ENCODE data around the gene LEMD3. TPM values are rescaled to one million over a fixed set of nuclear protein-coding genes. Genes with fewer than 3 reads are reported as not detected.
"Not testable (repeated sequence)": the region's sequence is repeated elsewhere in the genome, so short reads cannot be mapped to it uniquely, and the experiment has no call there.

Gene LEMD3
- total RNA-seq, 1 experiment from 2014 or later = 20.7 TPM

DNA sequence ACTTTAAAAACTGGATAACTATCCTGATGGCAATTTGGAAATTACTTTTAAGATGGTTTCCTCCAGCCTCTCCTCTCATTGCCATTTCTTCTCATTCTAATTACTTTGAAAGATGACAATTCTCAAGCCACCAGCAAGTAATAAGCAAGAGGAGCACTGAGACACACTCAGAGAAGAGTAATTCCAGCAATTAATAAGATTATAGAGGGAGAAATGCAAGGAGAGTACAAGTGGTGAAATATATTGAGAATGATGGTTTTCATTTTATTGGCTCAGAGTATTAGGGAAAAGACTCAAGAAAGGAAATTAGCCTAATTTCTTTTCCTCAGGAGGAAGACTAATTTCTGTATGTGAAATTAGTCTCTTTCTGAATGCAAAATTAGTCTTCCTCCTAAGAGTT is 88.6 kb downstream of the LEMD3 start:
- DNase-seq (ENCODE audit: low read depth, low spot score) = no peak
- in situ Hi-C loops (cut with HindIII; ENCODE audit: low pct_unique_long_range_greater_than_20kb, low sequenced_read_pairs) = no loop called here

DNA sequence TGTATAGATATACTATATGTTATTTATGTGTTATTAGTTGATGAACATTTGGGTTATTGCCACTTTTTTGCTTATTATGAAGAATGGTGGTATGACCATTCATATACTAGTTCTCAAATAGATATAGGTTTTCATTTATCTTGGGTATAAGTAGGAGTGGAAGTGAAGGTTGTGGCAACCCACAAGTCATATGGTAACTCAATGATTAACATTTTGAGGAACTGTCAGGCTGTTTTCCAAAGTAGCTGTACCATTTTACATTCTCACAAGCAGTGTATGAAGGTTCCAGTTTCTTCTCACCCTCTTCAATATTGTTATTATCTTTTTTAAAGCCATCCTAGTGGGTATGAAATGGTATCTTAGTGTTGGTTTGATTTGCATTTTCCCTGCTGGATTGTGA is 90.1 kb downstream of the LEMD3 start:
- DNase-seq (ENCODE audit: low read depth, low spot score) = no peak
- in situ Hi-C loops (cut with HindIII; ENCODE audit: low pct_unique_long_range_greater_than_20kb, low sequenced_read_pairs) = no loop called here

DNA sequence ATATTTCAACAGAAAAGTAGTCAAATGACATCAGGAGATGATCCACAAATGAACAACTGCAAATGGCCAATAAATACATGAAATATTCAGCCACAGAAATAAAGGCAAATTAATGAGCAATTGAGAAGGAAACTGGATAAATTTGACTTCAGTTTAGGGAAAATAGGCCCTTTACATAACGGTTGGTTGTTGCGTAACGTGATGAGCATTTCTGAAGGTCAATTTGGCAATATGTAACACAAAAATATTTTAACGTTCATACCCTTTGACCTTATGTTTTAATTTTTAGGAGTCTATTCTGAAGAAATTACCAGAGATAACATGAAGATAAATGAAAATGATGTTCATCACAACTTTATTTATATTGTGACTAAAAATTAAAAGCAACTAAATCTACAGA is 94.4 kb downstream of the LEMD3 start:
- DNase-seq (ENCODE audit: low read depth, low spot score) = no peak
- in situ Hi-C loops (cut with HindIII; ENCODE audit: low pct_unique_long_range_greater_than_20kb, low sequenced_read_pairs) = no loop called here

DNA sequence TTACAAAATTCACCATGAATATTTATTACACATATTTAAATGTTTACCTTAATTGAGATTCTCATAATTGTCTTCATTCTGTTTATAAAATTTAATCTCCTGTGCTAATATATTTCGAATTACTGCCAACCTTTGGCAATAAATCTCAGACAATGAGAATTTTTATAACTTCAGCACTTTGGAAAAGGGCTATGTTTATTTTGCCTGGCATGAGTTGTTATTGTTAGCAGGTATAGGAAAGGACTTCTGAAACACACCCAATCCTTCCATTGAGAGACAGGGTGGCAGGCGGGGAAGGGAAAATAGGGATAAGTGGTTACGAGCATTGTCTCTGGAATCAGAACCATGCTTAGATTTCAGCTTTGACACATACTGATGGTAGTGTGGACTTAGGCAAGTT is 97.0 kb downstream of the LEMD3 start:
- in situ Hi-C loops (cut with HindIII; ENCODE audit: low pct_unique_long_range_greater_than_20kb, low sequenced_read_pairs) = no loop called here
- no peak for DNase-seq (ENCODE audit: low read depth, low spot score)

DNA sequence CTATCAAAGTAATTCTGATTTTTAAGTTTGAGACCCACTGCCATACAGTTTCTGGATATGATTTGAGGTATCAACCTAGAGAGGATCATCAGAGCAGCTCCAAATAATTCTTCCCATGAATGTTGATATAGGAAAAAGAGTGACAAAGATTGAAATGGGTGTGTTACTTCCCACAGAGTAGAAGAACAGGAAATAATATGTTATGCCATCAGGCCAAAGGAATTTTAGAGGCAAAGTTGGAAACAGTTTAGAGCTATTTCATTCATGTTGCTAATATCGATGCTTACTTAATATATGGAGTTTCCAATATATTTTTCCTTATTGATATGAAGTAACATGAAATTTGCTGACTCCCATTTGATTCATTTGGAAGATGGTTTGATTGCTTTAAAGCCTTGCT is 100.2 kb downstream of the LEMD3 start:
- DNase-seq (ENCODE audit: low read depth, low spot score) = no peak
- in situ Hi-C loops (cut with HindIII; ENCODE audit: low pct_unique_long_range_greater_than_20kb, low sequenced_read_pairs) = no loop called here

DNA sequence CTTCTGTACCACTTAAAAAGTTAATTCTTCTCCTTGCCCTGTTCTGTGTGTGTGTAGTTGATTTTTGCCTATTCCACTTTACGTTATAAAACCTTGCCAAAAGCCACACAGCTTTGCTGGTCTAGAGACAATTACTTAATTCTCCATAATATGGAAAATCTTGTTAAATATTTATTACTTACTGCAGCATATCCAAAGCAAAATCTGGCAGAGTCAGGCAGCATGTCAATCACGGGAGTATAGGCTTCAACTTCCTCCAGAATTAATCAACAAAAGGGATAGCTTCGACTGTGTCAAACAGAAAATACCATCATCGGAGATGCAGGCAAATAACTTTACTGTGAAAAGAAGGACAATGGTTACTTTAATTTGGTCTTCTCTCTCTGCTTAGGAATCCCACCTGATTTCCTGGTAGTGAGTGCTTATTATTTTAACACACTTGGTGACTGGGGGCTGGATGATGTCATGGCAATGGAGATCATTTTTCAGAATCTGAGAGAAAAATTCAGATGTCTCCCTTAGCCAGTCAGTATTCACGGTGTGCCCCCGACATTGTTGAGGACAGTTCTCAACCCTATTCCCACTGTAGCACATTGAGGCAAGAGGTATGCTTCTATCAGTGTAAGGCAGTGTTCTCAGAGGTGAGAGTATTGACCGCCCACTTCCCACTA is 105.4 kb downstream of the LEMD3 start:
- DNase-seq (ENCODE audit: low read depth, low spot score) = no peak
- in situ Hi-C loops (cut with HindIII; ENCODE audit: low pct_unique_long_range_greater_than_20kb, low sequenced_read_pairs) = no loop called here

DNA sequence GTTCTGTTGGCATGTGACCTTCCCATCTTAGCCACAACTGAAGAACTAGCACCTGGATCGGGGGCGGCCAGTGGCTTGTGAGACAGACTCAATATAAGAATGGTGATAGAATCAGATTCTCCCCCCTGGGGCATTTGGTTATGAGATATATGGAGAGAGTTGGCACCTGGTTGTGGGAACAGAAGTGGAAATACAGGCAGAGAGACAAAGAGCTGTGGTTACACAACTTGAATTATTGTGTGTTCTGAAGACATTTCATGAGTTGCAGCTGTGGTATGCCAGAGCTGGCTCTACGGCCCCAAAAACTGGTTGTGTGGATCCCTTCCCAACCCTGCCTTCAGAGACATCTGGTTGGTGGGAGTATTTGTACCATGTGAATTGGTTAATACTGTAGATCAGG is 106.2 kb downstream of the LEMD3 start:
- DNase-seq (ENCODE audit: low read depth, low spot score) = no peak
- in situ Hi-C loops (cut with HindIII; ENCODE audit: low pct_unique_long_range_greater_than_20kb, low sequenced_read_pairs) = no loop called here

DNA sequence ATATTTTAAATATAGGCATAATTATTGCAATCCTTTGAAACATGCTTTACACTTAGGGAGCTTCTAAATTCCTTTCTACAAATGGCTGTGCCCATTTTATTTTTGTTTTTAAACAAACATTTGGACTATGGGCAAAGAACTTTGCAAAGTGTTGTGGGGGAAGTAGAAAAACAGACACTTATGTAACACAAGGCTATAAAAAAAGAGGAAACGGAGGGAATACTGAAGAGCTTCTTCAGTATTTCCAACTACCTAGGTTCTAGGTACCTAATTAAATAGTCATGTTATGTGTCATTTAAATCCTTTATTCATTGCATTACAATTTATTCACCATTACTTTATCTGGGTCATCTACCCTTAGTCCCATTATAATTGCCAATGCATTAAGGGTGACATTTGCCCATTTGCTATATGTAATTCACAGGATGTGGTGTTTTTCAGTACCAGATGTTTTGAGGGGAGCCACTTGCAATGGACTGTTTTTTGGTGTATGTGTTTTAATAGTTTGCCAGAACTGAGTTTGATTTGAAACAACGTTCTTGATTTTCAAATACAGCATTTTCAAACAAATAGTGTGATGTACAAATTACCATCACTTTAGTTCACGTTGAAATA is 107.6 kb downstream of the LEMD3 start:
- no peak for DNase-seq (ENCODE audit: low read depth, low spot score)
- in situ Hi-C loops (cut with HindIII; ENCODE audit: low pct_unique_long_range_greater_than_20kb, low sequenced_read_pairs) = no loop called here

DNA sequence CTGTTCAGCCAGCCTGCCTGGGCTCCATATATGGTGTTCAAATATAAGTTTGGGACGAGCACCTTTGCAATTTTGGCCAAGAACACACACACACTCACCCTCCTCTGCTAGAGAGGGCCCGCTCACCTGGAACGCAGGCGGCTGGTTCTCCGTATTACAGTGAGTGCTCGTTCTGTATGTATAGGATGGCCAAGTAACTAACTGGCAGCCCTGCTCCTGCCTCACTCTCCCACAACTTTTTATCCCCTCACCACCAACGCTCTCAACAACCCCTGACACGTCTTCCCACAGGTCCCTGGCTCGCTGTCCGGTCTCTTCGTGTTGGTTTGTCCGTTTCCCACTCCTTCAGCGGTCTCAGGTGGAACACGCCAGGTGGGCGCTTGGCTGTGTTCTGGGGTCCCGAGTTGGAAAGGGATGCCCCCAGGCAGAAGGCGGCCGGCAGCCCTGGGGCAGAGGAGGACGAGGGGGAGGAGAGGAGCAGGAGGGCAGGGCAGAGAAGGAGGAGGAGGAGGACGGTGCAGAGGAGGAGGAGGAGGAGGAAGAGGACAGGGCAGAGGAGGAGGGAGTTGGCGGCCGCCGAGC is 108.7 kb downstream of the LEMD3 start:
- in situ Hi-C loops (cut with HindIII; ENCODE audit: low pct_unique_long_range_greater_than_20kb, low sequenced_read_pairs) = no loop called here
- DNase-seq (ENCODE audit: low read depth, low spot score) = no peak

DNA sequence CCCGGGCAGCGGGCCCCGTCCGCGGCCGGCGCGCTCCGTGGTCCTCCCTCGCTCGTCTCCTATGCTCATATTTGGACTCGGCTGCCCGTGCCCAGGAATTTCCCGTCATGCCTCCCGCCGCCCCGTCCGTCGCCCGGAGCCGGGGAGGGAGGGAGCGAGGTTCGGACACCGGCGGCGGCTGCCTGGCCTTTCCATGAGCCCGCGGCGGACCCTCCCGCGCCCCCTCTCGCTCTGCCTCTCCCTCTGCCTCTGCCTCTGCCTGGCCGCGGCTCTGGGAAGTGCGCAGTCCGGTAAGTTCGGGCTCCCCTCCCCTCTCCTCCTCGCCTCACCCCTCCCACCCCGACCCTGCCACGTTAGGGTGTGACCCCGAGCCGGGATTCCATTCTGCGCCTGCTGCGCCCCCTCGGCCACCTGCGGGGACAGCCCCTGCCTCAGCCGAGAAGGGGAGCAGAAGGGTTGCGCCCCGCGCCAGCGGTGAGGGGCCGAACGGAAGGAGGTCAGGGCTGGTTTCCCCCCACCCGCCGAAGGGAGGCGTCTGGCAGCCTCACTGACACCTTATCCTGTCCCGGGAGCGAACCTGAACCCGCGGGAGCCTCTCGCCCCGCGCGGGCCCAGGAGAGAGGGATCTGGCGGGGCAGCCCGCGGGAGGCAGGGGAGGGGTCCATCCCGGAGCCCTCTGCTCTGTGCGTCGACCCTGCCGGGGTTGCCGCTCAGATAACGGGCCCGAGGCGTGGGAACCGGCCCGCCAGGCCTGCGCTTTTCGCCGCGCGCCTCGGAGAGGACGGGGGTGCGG is 109.4 kb downstream of the LEMD3 start, which contains the start of gene MSRB3:
MSRB3 (plus strand) TSS at position 108 of the 793 bp plus-strand sequence. CDS start 29,897 bp downstream, outside the sequence.
- peak; percentile 66 for DNase-seq (ENCODE audit: low read depth, low spot score)
- in situ Hi-C loops (cut with HindIII; ENCODE audit: low pct_unique_long_range_greater_than_20kb, low sequenced_read_pairs) = no loop called here

DNA sequence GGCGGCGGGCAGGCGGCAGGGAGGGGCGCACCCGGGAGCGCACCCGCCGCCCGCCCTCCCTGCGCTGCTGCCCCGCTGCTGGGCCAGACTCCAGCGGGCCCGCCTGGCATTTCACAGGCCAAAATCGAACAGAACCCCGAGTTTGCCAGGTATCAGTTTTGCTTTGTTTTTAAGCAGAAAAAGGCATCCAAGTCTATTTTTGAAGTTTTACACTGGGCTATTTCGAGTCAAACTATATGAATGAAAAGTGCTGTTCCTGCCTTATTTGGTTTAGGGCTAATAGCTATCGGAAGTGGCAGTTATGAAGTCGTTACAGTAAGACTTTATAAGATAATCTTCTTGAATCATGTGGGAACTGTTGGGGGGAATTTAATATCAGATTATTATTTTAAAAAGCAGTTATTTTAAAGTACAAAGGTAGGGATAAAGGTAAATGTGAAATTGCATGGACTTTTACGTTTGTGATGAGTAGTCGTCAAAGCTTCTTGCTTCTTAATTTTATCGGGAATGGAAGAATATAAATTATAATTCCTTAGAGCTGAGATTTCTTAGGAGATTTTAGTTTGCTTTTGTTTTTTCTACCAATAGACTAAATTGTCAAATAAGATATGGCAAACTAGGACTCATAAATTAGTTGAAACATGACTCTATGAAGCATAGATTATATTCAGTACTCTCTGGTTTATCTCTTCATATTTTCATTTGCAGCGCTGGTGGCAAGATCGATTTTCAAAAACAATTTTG is 110.2 kb downstream of the LEMD3 start:
- in situ Hi-C loops (cut with HindIII; ENCODE audit: low pct_unique_long_range_greater_than_20kb, low sequenced_read_pairs) = no loop called here
- peak; percentile 34 for DNase-seq (ENCODE audit: low read depth, low spot score)

DNA sequence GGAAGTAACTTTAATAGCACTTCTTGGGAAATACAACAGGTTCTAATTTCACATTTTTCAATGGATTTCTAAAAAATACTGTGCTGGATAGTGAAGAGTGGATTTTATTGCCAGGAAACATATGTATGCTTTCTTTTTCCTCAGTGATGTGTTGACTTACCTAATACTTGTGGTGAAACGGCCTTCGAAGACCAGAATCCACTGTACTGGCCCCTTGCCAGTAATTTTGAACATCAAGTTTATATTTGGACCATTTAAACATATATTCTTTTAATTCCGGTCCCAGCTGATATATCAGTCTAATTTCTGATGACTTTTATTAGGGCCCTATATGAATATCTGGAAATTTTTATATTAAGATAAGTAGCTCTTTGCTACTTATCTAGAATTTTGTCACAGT is 110.9 kb downstream of the LEMD3 start:
- DNase-seq (ENCODE audit: low read depth, low spot score) = no peak
- in situ Hi-C loops (cut with HindIII; ENCODE audit: low pct_unique_long_range_greater_than_20kb, low sequenced_read_pairs) = no loop called here

DNA sequence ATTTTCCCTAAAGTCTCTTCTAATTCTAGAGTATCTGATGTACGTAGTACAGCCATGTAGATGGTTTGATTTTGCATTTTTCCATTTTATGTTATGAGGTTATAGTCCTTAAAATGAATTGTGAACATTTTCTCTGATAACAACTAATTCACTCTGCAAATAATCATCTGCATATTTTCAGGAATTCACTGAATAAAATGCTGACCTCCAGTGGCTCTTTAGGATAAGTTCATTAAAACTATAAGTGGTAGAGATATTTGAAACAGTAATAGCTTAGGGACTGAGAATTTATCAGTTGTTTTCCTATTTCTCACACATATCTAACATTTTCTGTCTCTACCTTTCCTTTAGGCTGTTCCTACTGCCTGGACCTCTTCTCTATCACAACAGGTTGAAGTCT is 113.5 kb downstream of the LEMD3 start:
- in situ Hi-C loops (cut with HindIII; ENCODE audit: low pct_unique_long_range_greater_than_20kb, low sequenced_read_pairs) = no loop called here
- no peak for DNase-seq (ENCODE audit: low read depth, low spot score)

DNA sequence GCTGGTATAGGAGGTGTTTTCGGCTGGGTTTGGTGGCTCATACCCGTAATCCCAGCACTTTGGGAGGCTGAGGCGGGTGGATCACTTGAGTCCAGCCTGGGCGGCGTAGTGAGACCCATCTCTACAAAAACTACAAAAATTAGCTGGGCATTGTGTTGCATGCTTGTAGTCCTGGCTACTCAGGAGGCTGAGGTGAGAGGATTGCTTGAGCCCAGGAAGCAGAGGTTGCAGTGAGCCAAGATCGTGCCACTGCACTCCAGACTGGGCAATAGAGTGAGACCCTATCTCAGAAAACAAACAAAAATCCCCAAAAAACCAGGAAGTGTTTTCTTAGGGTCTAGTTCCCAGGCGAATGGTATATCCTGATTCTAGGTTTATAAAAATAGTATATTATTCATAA is 116.1 kb downstream of the LEMD3 start:
- in situ Hi-C loops (cut with HindIII; ENCODE audit: low pct_unique_long_range_greater_than_20kb, low sequenced_read_pairs); DNase-seq (ENCODE audit: low read depth, low spot score): not testable (repeated sequence)

DNA sequence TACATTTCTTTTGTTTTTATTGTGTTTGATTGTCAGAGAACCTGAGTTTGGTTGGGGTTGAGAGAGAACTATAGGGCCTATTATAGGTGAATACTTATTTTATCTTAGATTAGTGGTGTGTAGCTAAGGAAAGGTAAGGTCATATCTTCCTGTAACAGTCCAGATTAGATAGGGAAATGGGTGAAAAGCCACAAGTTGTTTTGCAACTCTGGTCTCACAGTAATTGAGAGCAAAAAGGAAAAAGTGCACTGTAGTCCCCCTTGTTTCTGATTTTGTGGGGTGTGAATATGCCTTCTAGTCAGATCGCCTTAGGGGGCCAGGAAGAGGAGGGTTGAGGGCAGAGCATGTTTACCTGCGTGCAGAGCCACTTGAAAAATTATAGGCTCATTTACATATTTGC is 118.0 kb downstream of the LEMD3 start:
- in situ Hi-C loops (cut with HindIII; ENCODE audit: low pct_unique_long_range_greater_than_20kb, low sequenced_read_pairs) = no loop called here
- DNase-seq (ENCODE audit: low read depth, low spot score) = no peak

DNA sequence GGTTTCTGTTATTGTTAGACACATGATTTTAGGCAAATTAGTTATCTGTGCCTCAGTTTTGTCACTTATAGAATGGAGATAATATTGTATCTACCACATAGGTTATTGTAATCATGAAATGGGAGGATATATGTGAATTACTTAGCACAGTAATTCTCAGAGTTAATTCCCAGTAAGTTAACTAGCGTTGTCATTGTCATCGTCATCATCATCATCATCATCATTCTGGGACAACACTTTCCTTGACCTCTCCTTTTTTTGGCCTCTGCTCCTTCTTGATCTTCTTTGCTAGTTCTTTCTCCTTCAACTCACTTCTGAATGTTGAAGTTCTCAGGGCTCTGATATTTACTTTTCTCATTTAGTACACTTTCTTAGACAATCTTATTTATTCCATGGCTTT is 122.9 kb downstream of the LEMD3 start:
- in situ Hi-C loops (cut with HindIII; ENCODE audit: low pct_unique_long_range_greater_than_20kb, low sequenced_read_pairs) = no loop called here
- DNase-seq (ENCODE audit: low read depth, low spot score) = no peak

DNA sequence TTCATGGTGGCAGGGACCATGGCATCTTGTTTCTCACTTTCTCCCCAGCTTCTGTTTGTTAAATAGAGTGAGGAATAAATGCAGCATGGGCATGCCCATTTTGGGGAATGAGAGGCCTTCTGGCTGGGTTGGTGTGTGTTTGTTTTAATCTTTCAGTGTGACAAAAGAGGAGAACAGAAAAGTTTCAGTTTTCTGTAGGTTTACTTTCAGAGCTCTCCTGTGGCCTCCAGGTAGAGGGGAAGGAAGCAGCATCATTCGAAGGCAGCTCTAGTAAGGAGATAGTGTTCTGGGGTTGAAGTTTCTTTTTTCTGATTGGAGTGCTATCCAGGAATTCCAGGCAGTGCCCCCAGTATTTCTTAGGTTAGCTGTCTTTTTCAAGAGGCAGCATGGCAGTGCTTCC is 124.4 kb downstream of the LEMD3 start:
- no peak for DNase-seq (ENCODE audit: low read depth, low spot score)
- in situ Hi-C loops (cut with HindIII; ENCODE audit: low pct_unique_long_range_greater_than_20kb, low sequenced_read_pairs) = no loop called here
